COR-L47 (cell line): ENCODE data around the gene ZNF765.
"Not testable (repeated sequence)": the region's sequence is repeated elsewhere in the genome, so short reads cannot be mapped to it uniquely, and the experiment has no call there.

Experiments
- DNase-seq: peaks from one replicate; lab custom pipeline; 2025; lab: John Stamatoyannopoulos, UW

The ZNF765 gene

DNA sequence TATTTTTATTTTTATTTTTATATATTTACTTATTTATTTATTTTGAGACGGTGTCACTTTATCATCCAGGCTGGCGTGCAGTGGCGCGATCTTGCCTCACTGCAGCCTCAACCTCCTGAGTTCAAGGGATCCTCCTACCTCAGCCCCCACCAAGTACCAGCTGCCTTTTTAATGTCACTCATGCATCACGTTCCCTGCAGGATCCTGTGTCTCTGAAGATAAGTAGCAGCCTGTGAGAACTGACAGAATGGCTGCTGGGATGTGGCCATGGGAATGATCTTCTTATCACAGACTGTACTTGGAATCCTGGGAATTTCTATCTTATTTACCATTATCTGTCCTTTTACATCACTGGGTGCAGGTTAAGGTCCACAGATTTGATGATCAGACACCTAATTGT is 27.6 kb downstream of the ZNF765 start:
- no peak for DNase-seq

DNA sequence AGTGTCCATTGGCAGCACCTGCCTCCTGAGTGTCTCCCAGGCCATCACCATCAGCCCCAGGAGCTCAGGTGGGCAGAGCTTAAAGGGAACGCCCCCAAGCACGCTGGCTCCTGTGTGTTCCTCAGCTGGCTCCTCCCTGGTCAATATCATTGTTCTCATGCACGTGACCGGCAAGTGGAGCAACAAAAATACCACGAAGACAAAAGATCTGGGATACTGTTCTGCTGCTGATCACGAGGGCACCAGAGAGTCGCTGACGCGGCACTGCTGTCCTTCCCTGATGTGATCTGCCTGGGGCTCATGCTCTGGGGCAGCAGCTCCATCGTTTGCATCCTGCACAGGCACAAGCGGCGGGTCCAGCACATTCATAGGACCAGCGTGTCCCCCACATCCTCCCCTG is 28.1 kb downstream of the ZNF765 start:
- DNase-seq: peak; percentile 34

- DNase-seq: not testable (repeated sequence)
These were observed 28.7 kb downstream of the ZNF765 start for GRCh38 chr19:53423680-53424079.

- peak; percentile 57 for DNase-seq
These were observed 30.1 kb downstream of the ZNF765 start for GRCh38 chr19:53424968-53425597.

DNA sequence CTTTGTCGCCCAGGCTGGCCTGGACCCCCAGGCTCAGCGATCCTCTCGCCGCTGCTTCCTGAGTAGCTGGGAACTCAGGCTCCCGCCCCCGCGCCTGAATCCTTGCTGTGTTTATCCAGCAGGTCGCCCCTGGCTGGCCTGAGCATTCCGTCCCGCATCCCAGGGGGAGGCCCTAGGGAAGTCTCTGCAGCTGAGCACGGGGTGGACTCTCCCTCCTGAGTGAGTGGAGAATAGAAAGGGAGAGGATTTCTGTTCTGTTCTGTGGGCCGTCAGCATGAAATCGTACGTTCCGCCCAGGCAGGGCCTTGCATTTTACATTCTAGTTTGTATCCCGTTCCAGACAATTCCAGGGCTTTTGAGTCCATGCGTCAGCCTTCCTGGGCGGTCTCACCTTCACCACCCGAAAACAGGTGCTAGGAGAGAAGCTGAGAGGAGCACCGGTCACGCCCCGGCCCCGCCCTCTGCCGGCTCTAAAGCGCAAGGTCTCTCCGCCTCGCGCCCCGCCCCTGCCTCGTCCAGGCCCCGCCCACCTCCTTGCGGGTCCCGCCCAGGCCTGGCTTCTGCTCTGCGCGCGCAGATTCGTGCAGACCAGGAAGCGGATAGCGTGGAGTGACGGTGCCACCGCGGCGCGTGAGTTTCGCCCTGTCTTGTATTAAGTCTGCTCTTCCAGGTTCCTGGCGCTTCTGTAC is 36.6 kb downstream of the ZNF765 start, which contains the start of gene ZNF761:
ZNF761 (plus strand) TSS at position 586 of the 689 bp plus-strand sequence. CDS start 15,285 bp downstream, outside the sequence.
- peak; percentile 92 for DNase-seq

DNA sequence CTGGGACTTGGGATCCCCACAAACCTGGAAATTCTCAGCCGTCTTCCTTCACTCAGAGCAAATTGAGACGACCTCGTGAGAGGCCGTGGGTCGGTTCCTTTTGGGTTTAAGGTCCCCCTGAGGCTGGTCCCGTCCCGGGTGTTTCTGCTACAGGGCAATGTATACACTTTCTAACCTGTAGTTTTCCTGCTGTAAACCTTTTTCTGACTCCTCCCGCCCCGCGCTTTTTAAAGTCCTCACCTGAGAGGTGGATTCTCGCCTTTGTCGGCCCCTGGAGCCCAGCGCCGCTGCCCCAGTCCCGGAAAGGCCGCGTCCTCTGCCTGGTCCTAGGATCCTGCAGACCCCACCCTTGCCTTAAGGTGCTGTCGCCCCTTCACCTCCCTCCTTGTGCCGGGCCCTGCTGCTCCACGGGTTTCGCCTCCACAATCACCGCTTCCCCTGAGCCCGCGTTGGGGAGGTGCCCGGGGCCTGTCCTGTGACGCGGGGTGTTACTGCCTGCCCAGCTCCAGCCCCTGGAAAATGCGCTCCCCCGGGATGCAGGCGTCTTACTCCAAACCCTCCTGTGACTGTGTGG is 37.2 kb downstream of the ZNF765 start:
- DNase-seq: no peak

DNA sequence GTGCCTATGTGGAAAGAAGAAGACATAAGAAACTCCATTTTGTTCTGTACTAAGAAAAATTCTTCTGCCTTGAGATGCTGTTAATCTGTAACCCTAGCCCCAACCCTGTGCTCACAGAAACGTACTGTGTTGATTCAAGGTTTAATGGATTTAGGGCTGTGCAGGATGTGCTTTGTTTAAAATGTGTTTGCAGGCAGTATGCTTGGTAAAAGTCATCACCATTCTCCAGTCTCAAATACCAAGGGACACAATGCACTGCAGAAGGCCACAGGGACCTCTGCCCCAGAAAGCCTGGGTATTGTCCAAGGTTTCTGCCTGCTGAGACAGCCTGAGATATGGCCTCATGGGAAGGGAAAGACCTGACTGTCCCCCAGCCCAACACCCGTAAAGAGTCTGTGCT is 48.9 kb downstream of the ZNF765 start:
- not testable (repeated sequence) for DNase-seq

GRCh38 chr19:53447196-53447595 is 52.2 kb downstream of the ZNF765 start:
- not testable (repeated sequence) for DNase-seq

- DNase-seq: no peak
These were observed 60.9 kb downstream of the ZNF765 start for GRCh38 chr19:53455828-53456227.

GRCh38 chr19:53460131-53460721 is 65.3 kb downstream of the ZNF765 start:
- not testable (repeated sequence) for DNase-seq

DNA sequence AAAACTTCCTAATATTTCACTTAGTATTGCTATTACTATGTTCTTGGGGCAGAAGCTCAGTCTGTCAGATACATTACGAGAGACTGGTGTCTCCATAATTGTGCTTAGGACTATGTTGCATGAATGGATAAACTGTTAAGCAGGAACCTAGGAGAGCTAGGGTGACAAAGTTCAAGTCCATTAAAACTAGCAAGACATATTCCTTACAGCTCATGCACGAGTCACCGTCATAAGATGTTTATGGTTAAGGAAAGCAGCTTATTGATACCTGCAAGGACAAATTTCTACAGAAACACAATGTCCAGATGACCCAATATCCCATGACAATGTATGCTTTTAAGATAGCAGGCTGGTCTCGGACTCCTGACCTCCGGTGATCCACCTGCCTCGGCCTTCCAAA is 66.9 kb downstream of the ZNF765 start:
- DNase-seq: no peak

DNA sequence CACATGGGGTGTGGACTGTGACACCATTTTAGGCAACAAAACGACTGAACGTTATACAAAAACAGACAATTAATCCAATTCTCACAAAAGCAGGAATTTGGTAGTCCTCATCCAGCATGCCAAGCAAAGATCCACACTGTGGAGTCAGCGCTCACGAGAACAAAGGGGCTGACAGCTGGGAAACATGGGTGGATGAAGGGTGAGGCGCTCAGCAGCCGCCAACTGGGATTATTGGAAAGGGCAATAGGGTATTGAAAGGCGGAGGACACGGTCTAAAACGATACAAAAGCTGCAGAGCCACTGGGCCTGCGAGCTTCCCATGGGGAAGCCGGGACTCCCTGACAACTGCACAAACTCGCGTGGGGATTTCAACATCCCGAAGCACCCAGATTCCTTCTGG is 67.9 kb downstream of the ZNF765 start:
- no peak for DNase-seq

DNA sequence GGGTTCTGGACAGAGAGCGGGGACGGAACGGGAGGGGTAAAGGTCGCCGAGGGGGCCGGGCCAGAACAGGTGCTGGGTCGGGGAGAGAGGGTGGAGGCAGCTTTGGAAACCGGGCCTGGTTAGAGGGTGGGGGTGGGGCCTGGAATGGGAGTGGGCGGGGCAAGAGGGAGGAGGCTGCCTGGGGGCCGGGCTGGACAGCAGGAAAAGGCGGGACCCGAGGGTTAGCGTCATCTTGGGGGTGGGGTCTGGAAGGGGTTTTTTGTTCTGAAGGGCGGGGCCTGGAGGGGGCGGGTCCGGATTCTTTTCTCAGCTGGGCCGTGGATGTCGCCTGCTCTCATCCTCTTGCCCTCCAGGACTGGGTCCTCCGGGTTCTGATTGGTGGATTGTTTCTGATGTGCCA is 68.3 kb downstream of the ZNF765 start:
- no peak for DNase-seq

DNA sequence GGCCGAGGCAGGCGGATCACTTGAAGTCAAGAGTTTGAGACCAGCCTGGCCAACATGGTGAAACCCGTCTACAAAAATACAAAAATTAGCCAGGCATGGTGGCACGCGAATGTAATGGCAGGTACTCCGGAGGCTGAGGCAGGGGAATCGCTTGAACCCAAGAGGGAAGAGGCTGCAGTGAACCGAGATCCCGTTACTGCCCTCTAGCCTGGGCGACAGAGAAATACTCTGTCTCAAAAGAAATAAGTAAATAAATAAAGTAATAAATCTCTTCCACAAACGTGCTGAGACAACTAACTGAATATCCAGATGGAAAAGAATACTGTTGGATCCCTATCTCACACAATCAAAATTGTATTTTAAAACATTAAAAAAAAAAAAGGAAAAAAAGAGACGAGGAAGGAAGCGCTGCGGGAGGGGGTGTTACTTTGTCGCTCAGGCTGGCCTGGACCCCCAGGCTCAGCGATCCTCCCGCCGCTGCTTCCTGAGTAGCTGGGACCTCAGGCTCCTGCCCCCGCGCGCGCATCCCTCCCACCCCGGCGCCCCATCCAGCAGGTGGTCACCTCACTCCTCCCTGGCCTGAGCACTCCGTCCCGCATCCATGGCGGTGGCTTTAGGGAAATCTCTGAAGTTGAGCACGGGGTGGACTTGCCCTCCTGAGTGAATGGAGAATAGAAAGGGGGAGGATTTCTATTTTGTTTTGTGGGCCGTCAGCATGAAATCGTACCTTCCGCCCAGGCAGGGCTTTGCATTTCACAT is 72.0 kb downstream of the ZNF765 start:
- DNase-seq: no peak

GRCh38 chr19:53467485-53468262 is 72.7 kb downstream of the ZNF765 start, which contains the start of gene ZNF813:
TSS of gene ZNF813 (plus strand) at chr19:53467733. CDS start at chr19:53483823, 16,090 bp downstream.
- peak; percentile 74 for DNase-seq

- DNase-seq: not testable (repeated sequence)
These were observed 73.7 kb downstream of the ZNF765 start for GRCh38 chr19:53468628-53469027.

GRCh38 chr19:53471916-53472315 is 77.0 kb downstream of the ZNF765 start:
- no peak for DNase-seq

GRCh38 chr19:53474832-53475231 is 79.9 kb downstream of the ZNF765 start:
- DNase-seq: not testable (repeated sequence)

GRCh38 chr19:53475470-53475869 is 80.5 kb downstream of the ZNF765 start:
- DNase-seq: not testable (repeated sequence)
